ENCODE measurements around the gene FGF8. TPM values are rescaled to one million over a fixed set of nuclear protein-coding genes. Genes with fewer than 3 reads are reported as not detected.

The FGF8 gene
- total and polyA plus RNA-seq, 4 experiments from 2014 or later = not detected

GRCh38 chr10:101773923-101774588 is 1.9 kb downstream of the FGF8 start:
- intact Hi-C loops (cut with micrococcal nuclease) = no loop called here
- peaks cover 0 to 1% (median 0%) of the 10 kb centered on the region in 8 donors for H3K9me3 Mint-ChIP-seq
- H3K4me3 Mint-ChIP-seq = peak overlapping the region in 4 of 8 donors; percentile 0 to 64 (median 6)
- Histone ChIP-seq H3K4me1 (ENCODE audit: insufficient read depth, low read length) (peaks cover 26% of the 10 kb centered on the region), H3K27ac (ENCODE audit: low read depth, low read length) (no peak overlapping the region), H3K9me3 (ENCODE audit: control insufficient read depth in 1 of 2, low read length in 2 of 2) (no peaks in the 10 kb centered on the region), H3K4me3 (ENCODE audit: low read length in 2 of 2) (no peak overlapping the region), H3K36me3 (ENCODE audit: insufficient read depth, low read length) (no peaks in the 10 kb centered on the region), H3K27me3 (ENCODE audit: insufficient read depth, low read length) (peaks cover 51% of the 10 kb centered on the region)
- no peaks in the 10 kb centered on the region for H3K36me3 Mint-ChIP-seq
- no peak for DNase-seq
- ChIA-PET CTCF (ENCODE audit: partially characterized antibody) (interaction anchor here (0.5 to 2.8 kb wide), 3 partner anchors 7 to 68 kb away, joined by 3 to 16 read pairs (median 7); no protein-coding TSS in a partner anchor), POLR2A (ENCODE audit: partially characterized antibody) (interaction anchor here (1.5 kb wide), 1 partner anchor 10 kb away, joined by 5 read pairs; no protein-coding TSS in a partner anchor)
- H3K27me3 Mint-ChIP-seq = peaks cover 46 to 60% of the 10 kb centered on the region in 2 donors
- H3K27ac Mint-ChIP-seq = peak overlapping the region in 1 of 7 donors; percentile 40
- H3K4me1 Mint-ChIP-seq = peaks cover 17 to 49% (median 23%) of the 10 kb centered on the region in 4 donors

GRCh38 chr10:101772895-101773761 is 2.8 kb downstream of the FGF8 start:
- Mint-ChIP-seq H3K27ac (no peak overlapping the region), H3K9me3 (peaks cover 0 to 1% (median 0%) of the 10 kb centered on the region in 8 donors), H3K4me3 (peak overlapping the region in 4 of 8 donors; percentile 15 to 41 (median 30)), H3K27me3 (peaks cover 44 to 57% of the 10 kb centered on the region in 2 donors), H3K4me1 (peaks cover 13 to 43% (median 18%) of the 10 kb centered on the region in 4 donors), H3K36me3 (no peaks in the 10 kb centered on the region)
- CTCF ChIA-PET (ENCODE audit: partially characterized antibody) = interaction anchor here (0.5 to 2.8 kb wide), 3 partner anchors 7 to 69 kb away, joined by 3 to 16 read pairs (median 7); no protein-coding TSS in a partner anchor
- H3K27me3 ChIP-seq (ENCODE audit: insufficient read depth, low read length) = peaks cover 44% of the 10 kb centered on the region
- POLR2A ChIA-PET (ENCODE audit: partially characterized antibody) = interaction anchor here (0.5 to 1.5 kb wide), 2 partner anchors 11 to 110 kb away, joined by 3 to 5 read pairs; no protein-coding TSS in a partner anchor
- peaks cover 20% of the 10 kb centered on the region for H3K4me1 ChIP-seq (ENCODE audit: insufficient read depth, low read length)
- no peak overlapping the region for H3K27ac ChIP-seq (ENCODE audit: low read depth, low read length)
- H3K4me3 ChIP-seq (ENCODE audit: low read length in 2 of 2) = no peak overlapping the region
- intact Hi-C loops (cut with micrococcal nuclease) = no loop called here
- H3K36me3 ChIP-seq (ENCODE audit: insufficient read depth, low read length) = no peaks in the 10 kb centered on the region
- H3K9me3 ChIP-seq (ENCODE audit: control insufficient read depth in 1 of 2, low read length in 2 of 2) = no peaks in the 10 kb centered on the region
- no peak for DNase-seq

DNA sequence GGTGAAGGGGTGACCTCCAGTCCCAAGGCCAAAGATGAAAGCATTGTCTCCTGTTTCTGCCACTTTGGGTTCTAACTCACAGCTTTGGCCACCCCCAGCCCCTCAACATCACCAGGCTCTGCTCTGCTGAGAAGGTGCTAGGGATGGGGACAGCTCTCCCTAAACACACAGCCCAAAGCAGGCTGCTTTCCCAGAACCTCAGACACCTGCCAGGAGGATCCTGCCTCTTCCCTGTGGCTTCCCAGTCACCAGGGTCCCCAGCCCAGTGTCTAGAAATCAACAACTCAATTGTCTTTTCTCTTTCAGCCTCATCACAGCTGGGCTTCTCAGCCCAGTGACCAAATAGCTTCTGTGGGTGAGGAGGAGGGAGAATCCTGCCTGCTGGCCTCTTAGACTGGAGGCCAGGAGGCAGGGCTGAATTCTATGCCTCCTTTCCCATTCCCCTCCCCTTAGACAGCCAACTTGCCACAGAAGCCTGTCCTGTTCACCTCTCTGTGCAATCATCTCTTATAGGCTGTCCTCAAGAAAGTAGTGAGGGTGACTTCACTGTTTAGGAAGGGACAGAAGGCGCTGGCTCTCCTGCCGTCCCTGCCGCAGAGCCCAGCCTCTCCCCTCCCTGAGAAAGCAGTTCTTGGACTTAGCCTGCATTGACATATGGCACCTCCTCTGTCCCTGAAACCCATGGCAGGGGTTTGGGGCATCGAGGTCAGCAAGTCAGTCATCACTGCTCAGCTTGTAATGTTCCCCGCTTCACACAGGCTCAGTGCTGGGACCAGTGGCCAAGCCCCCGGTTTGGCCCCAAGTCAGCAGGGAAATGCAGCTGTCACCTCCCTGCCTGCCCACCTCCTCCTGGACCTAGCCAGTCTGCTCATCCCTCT is 3.7 kb downstream of the FGF8 start:
- no peaks in the 10 kb centered on the region for H3K36me3 Mint-ChIP-seq
- POLR2A ChIA-PET (ENCODE audit: partially characterized antibody) = interaction anchor here (0.5 to 1.3 kb wide), 2 partner anchors 11 to 111 kb away, joined by 3 read pairs; partner anchors contain the start of gene NPM3
- intact Hi-C loops (cut with micrococcal nuclease) = no loop called here
- H3K9me3 Mint-ChIP-seq = peaks cover 0 to 1% (median 0%) of the 10 kb centered on the region in 8 donors
- H3K4me1 Mint-ChIP-seq = peaks cover 11 to 34% (median 18%) of the 10 kb centered on the region in 4 donors
- DNase-seq = no peak
- H3K4me3 Mint-ChIP-seq = no peak overlapping the region
- Histone ChIP-seq H3K9me3 (ENCODE audit: control insufficient read depth in 1 of 2, low read length in 2 of 2) (no peaks in the 10 kb centered on the region), H3K27me3 (ENCODE audit: insufficient read depth, low read length) (peaks cover 38% of the 10 kb centered on the region), H3K4me3 (ENCODE audit: low read length in 2 of 2) (no peak overlapping the region), H3K4me1 (ENCODE audit: insufficient read depth, low read length) (peaks cover 20% of the 10 kb centered on the region), H3K27ac (ENCODE audit: low read depth, low read length) (no peak overlapping the region), H3K36me3 (ENCODE audit: insufficient read depth, low read length) (no peaks in the 10 kb centered on the region)
- peaks cover 36 to 49% of the 10 kb centered on the region in 2 donors for H3K27me3 Mint-ChIP-seq
- CTCF ChIA-PET (ENCODE audit: partially characterized antibody) = interaction anchor here (0.6 to 2.8 kb wide), 3 partner anchors 8 to 69 kb away, joined by 3 to 16 read pairs (median 7); no protein-coding TSS in a partner anchor
- no peak overlapping the region for H3K27ac Mint-ChIP-seq

DNA sequence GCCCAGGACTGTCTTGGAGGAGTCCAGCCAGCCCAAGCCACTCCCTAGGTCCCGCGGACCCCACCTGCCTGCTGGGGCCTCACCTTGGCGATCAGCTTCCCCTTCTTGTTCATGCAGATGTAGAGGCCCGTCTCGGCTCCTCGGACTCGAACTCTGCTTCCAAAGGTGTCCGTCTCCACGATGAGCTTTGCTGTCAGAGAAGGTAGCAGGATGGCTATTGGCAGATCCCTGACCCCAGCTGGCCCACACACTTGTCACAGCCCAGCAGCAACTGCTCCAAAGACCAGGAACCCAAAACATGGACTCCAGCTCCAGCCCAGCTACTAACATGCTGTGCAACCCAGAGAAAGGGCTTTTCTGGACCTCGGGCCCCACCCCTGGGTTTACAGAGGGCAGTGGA is 4.5 kb downstream of the FGF8 start:
- Histone ChIP-seq H3K9me3 (ENCODE audit: control insufficient read depth in 1 of 2, low read length in 2 of 2) (no peaks in the 10 kb centered on the region), H3K36me3 (ENCODE audit: insufficient read depth, low read length) (no peaks in the 10 kb centered on the region), H3K27ac (ENCODE audit: low read depth, low read length) (no peak overlapping the region), H3K4me3 (ENCODE audit: low read length in 2 of 2) (no peak overlapping the region), H3K4me1 (ENCODE audit: insufficient read depth, low read length) (peaks cover 14% of the 10 kb centered on the region), H3K27me3 (ENCODE audit: insufficient read depth, low read length) (peaks cover 30% of the 10 kb centered on the region)
- H3K4me3 Mint-ChIP-seq = no peak overlapping the region
- no peaks in the 10 kb centered on the region for H3K36me3 Mint-ChIP-seq
- DNase-seq = peak in 1 of 5 donors; percentile 33
- peaks cover 0 to 1% (median 0%) of the 10 kb centered on the region in 8 donors for H3K9me3 Mint-ChIP-seq
- ChIA-PET CTCF (ENCODE audit: partially characterized antibody) (interaction anchor here (2.8 kb wide), 1 partner anchor 9 kb away, joined by 16 read pairs; no protein-coding TSS in a partner anchor), POLR2A (ENCODE audit: partially characterized antibody) (interaction anchor here (1.3 kb wide), 1 partner anchor 11 kb away, joined by 3 read pairs; the partner anchor contains the start of gene NPM3)
- intact Hi-C loops (cut with micrococcal nuclease) = no loop called here
- H3K27ac Mint-ChIP-seq = no peak overlapping the region
- peaks cover 33 to 49% of the 10 kb centered on the region in 2 donors for H3K27me3 Mint-ChIP-seq
- peaks cover 11 to 27% (median 17%) of the 10 kb centered on the region in 4 donors for H3K4me1 Mint-ChIP-seq

- intact Hi-C loops (cut with micrococcal nuclease) = no loop called here
- peaks cover 14% of the 10 kb centered on the region for H3K4me1 ChIP-seq (ENCODE audit: insufficient read depth, low read length)
- DNase-seq = no peak
- Mint-ChIP-seq H3K4me3 (peak overlapping the region in 1 of 8 donors; percentile 43), H3K27me3 (peaks cover 33 to 54% of the 10 kb centered on the region in 2 donors), H3K4me1 (peaks cover 11 to 27% (median 17%) of the 10 kb centered on the region in 4 donors), H3K36me3 (no peaks in the 10 kb centered on the region), H3K9me3 (peaks cover 0 to 1% (median 0%) of the 10 kb centered on the region in 8 donors), H3K27ac (no peak overlapping the region)
- no peak overlapping the region for H3K27ac ChIP-seq (ENCODE audit: low read depth, low read length)
- H3K9me3 ChIP-seq (ENCODE audit: control insufficient read depth in 1 of 2, low read length in 2 of 2) = no peaks in the 10 kb centered on the region
- no peak overlapping the region for H3K4me3 ChIP-seq (ENCODE audit: low read length in 2 of 2)
- ChIA-PET CTCF (ENCODE audit: partially characterized antibody) (interaction anchor here (0.7 to 6.0 kb wide), 2 partner anchors 9 to 69 kb away, joined by 3 to 23 read pairs; no protein-coding TSS in a partner anchor), POLR2A (ENCODE audit: partially characterized antibody) (interaction anchor here (1.3 kb wide), 1 partner anchor 12 kb away, joined by 3 read pairs; the partner anchor contains the start of gene NPM3)
- no peaks in the 10 kb centered on the region for H3K36me3 ChIP-seq (ENCODE audit: insufficient read depth, low read length)
- peaks cover 29% of the 10 kb centered on the region for H3K27me3 ChIP-seq (ENCODE audit: insufficient read depth, low read length)
These were observed 5.3 kb downstream of the FGF8 start for GRCh38 chr10:101770331-101771215.
